ENCODE measurements around the gene RNF20. TPM values are rescaled to one million over a fixed set of nuclear protein-coding genes. Genes with fewer than 3 reads are reported as not detected.
"Not testable (repeated sequence)": the region's sequence is repeated elsewhere in the genome, so short reads cannot be mapped to it uniquely, and the experiment has no call there.

Gene RNF20
- total RNA-seq, 1 experiment from 2014 or later = 58.4 TPM

GRCh38 chr9:101585740-101586139 is 52.1 kb downstream of the RNF20 start:
- H3K27me3 ChIP-seq (replicated peaks; ENCODE audit: insufficient read depth, low read depth, low read length, poor library complexity) = no peaks in the 10 kb centered on the region
- H3K4me3 ChIP-seq (ENCODE audit: low read depth, low read length, poor library complexity, severe bottlenecking) = no peak overlapping the region
- no peaks in the 10 kb centered on the region for H3K9me3 ChIP-seq (ENCODE audit: low read depth, low read length, poor library complexity, severe bottlenecking)
- CTCF ChIA-PET = no interaction called here
- POLR2A ChIA-PET (ENCODE audit: low non-redundant PET) = no interaction called here
- no peak overlapping the region for H3K27ac ChIP-seq (ENCODE audit: low read depth, low read length, poor library complexity, severe bottlenecking)
- no peaks in the 10 kb centered on the region for H3K4me1 ChIP-seq (ENCODE audit: insufficient read depth, low read length, poor library complexity, severe bottlenecking)
- no peaks in the 10 kb centered on the region for H3K36me3 ChIP-seq (ENCODE audit: insufficient read depth, low read length, poor library complexity, severe bottlenecking)
- intact Hi-C loops (cut with micrococcal nuclease; ENCODE audit: unreplicated experiment) = no loop called here
- no peak for TF ChIP-seq CTCF (conservative IDR thresholded peaks at IDR 0.05; ENCODE audit: low read depth, low read length)
- no peak for TF ChIP-seq EZH2 (IDR thresholded peaks at IDR 0.05; ENCODE audit: borderline replicate concordance, low read depth, low read length, poor library complexity, severe bottlenecking)
- BruUV-seq (replicated peaks) = no TSS peak
- DNase-seq (ENCODE audit: low spot score) = no peak

- TF ChIP-seq CTCF (conservative IDR thresholded peaks at IDR 0.05; ENCODE audit: low read depth, low read length) (no peak), EZH2 (IDR thresholded peaks at IDR 0.05; ENCODE audit: borderline replicate concordance, low read depth, low read length, poor library complexity, severe bottlenecking) (no peak)
- Histone ChIP-seq H3K4me3 (ENCODE audit: low read depth, low read length, poor library complexity, severe bottlenecking) (no peak overlapping the region), H3K36me3 (ENCODE audit: insufficient read depth, low read length, poor library complexity, severe bottlenecking) (no peaks in the 10 kb centered on the region), H3K9me3 (ENCODE audit: low read depth, low read length, poor library complexity, severe bottlenecking) (no peaks in the 10 kb centered on the region), H3K4me1 (ENCODE audit: insufficient read depth, low read length, poor library complexity, severe bottlenecking) (no peaks in the 10 kb centered on the region), H3K27ac (ENCODE audit: low read depth, low read length, poor library complexity, severe bottlenecking) (no peak overlapping the region), H3K27me3 (replicated peaks; ENCODE audit: insufficient read depth, low read depth, low read length, poor library complexity) (no peaks in the 10 kb centered on the region)
- DNase-seq (ENCODE audit: low spot score) = no peak
- no TSS peak for BruUV-seq (replicated peaks)
- intact Hi-C loops (cut with micrococcal nuclease; ENCODE audit: unreplicated experiment) = no loop called here
- ChIA-PET POLR2A (ENCODE audit: low non-redundant PET) (no interaction called here), CTCF (no interaction called here)
Measured at GRCh38 chr9:101586651-101587050, 53.0 kb downstream of the RNF20 start.

GRCh38 chr9:101587332-101588043 is 53.8 kb downstream of the RNF20 start:
- Histone ChIP-seq H3K9me3 (ENCODE audit: low read depth, low read length, poor library complexity, severe bottlenecking) (no peaks in the 10 kb centered on the region), H3K27ac (ENCODE audit: low read depth, low read length, poor library complexity, severe bottlenecking) (no peak overlapping the region), H3K36me3 (ENCODE audit: insufficient read depth, low read length, poor library complexity, severe bottlenecking) (no peaks in the 10 kb centered on the region), H3K4me3 (ENCODE audit: low read depth, low read length, poor library complexity, severe bottlenecking) (no peak overlapping the region), H3K27me3 (replicated peaks; ENCODE audit: insufficient read depth, low read depth, low read length, poor library complexity) (no peaks in the 10 kb centered on the region), H3K4me1 (ENCODE audit: insufficient read depth, low read length, poor library complexity, severe bottlenecking) (no peaks in the 10 kb centered on the region)
- no peak for DNase-seq (ENCODE audit: low spot score)
- TF ChIP-seq EZH2 (IDR thresholded peaks at IDR 0.05; ENCODE audit: borderline replicate concordance, low read depth, low read length, poor library complexity, severe bottlenecking) = no peak
- no peak for TF ChIP-seq CTCF (conservative IDR thresholded peaks at IDR 0.05; ENCODE audit: low read depth, low read length)
- no TSS peak for BruUV-seq (replicated peaks)
- ChIA-PET POLR2A (ENCODE audit: low non-redundant PET) (no interaction called here), CTCF (no interaction called here)
- intact Hi-C loops (cut with micrococcal nuclease; ENCODE audit: unreplicated experiment) = no loop called here

- DNase-seq (ENCODE audit: low spot score); H3K27ac ChIP-seq (ENCODE audit: low read depth, low read length, poor library complexity, severe bottlenecking); H3K4me3 ChIP-seq (ENCODE audit: low read depth, low read length, poor library complexity, severe bottlenecking); H3K36me3 ChIP-seq (ENCODE audit: insufficient read depth, low read length, poor library complexity, severe bottlenecking); H3K9me3 ChIP-seq (ENCODE audit: low read depth, low read length, poor library complexity, severe bottlenecking); POLR2A ChIA-PET (ENCODE audit: low non-redundant PET); H3K27me3 ChIP-seq (replicated peaks; ENCODE audit: insufficient read depth, low read depth, low read length, poor library complexity); H3K4me1 ChIP-seq (ENCODE audit: insufficient read depth, low read length, poor library complexity, severe bottlenecking); CTCF ChIA-PET; intact Hi-C loops (cut with micrococcal nuclease; ENCODE audit: unreplicated experiment); BruUV-seq (replicated peaks): not testable (repeated sequence)
Measured at GRCh38 chr9:101590074-101590473, 56.4 kb downstream of the RNF20 start.

Measured in A673 (cell line).